WTC11 (cell line): ENCODE results near the gene PET117. TPM values are rescaled to one million over a fixed set of nuclear protein-coding genes. Genes with fewer than 3 reads are reported as not detected.
"Not testable (repeated sequence)": the region's sequence is repeated elsewhere in the genome, so short reads cannot be mapped to it uniquely, and the experiment has no call there.

Experiments used
- ATAC-seq: fragments of 200-7000 bp; cut with Tn5 transposase; 2 replicates; pipeline ENCODE4 v1.10.0; 2021; ENCODE audit warnings: mild to moderate bottlenecking, moderate library complexity
- CTCF ChIA-PET: fragments of 300-600 bp; sonication (Branson Sonifier 250); formaldehyde crosslinking; loops from one replicate; lab custom pipeline; 2021; ENCODE audit warnings: antibody characterized with exemption; lab: Charles Lee
- POLR2A ChIA-PET: fragments of 350-600 bp; sonication (Branson Sonifier 250); formaldehyde crosslinking; loops from one replicate; lab custom pipeline; 2021; ENCODE audit warnings: antibody characterized with exemption; lab: Charles Lee
- DNase-seq: peaks from one replicate; pipeline ENCODE4 v3.0.0; 2021; ENCODE audit warnings: low spot score
- H3K27ac Mint-ChIP-seq: 2 replicates; pipeline ENCODE4 v1.8.0; 2021; ENCODE audit warnings: mixed read lengths
- H3K27me3 Mint-ChIP-seq: 2 replicates; pipeline ENCODE4 v1.8.0; 2021; ENCODE audit warnings: low read depth, mild to moderate bottlenecking, moderate library complexity, mixed read lengths
- H3K36me3 Mint-ChIP-seq: 2 replicates; pipeline ENCODE4 v1.8.0; 2021; ENCODE audit warnings: mixed read lengths
- H3K4me1 Mint-ChIP-seq: 2 replicates; pipeline ENCODE4 v1.8.0; 2022; ENCODE audit warnings: mixed read lengths
- H3K4me3 Mint-ChIP-seq: 2 replicates; pipeline ENCODE4 v1.8.0; 2021; ENCODE audit warnings: mild to moderate bottlenecking, moderate library complexity, mixed read lengths
- H3K9me3 Mint-ChIP-seq: 2 replicates; pipeline ENCODE4 v1.8.0; 2021; ENCODE audit warnings: mixed read lengths
- ATF1 ChIP-seq: sonication (generic); formaldehyde crosslinking; IDR thresholded peaks from 2 replicates; pipeline ENCODE4 v1.8.1; 2023; ENCODE audit warnings: mild to moderate bottlenecking, moderate library complexity, missing genetic modification reagents
- CREB1 ChIP-seq: sonication (generic); formaldehyde crosslinking; IDR thresholded peaks from 2 replicates; pipeline ENCODE4 v1.8.0; 2023; ENCODE audit warnings: mild to moderate bottlenecking, missing genetic modification reagents
- E2F1 ChIP-seq: sonication (generic); formaldehyde crosslinking; IDR thresholded peaks from 2 replicates; pipeline ENCODE4 v1.8.0; 2022; ENCODE audit warnings: mild to moderate bottlenecking, missing genetic modification reagents
- ERG ChIP-seq: fragments of 250-450 bp; sonication (Bioruptor Pico); IDR thresholded peaks from 2 replicates; pipeline ENCODE4 v1.8.0; 2021; ENCODE audit warnings: mild to moderate bottlenecking
- ESRRA ChIP-seq: sonication (generic); formaldehyde crosslinking; IDR thresholded peaks from 2 replicates; pipeline ENCODE4 v1.8.1; 2022; ENCODE audit warnings: mild to moderate bottlenecking, missing genetic modification reagents, borderline replicate concordance
- ETV6 ChIP-seq: sonication (generic); formaldehyde crosslinking; IDR thresholded peaks from 2 replicates; pipeline ENCODE4 v1.8.1; 2022; ENCODE audit warnings: mild to moderate bottlenecking, missing genetic modification reagents
- FOXP1 ChIP-seq: sonication (generic); formaldehyde crosslinking; IDR thresholded peaks from 2 replicates; pipeline ENCODE4 v1.8.0; 2022; ENCODE audit warnings: missing genetic modification reagents, mild to moderate bottlenecking, moderate library complexity, borderline replicate concordance
- GRHL2 ChIP-seq: fragments of 250-450 bp; sonication (Bioruptor Pico); IDR thresholded peaks from 2 replicates; pipeline ENCODE4 v1.8.0; 2022; ENCODE audit warnings: mild to moderate bottlenecking, moderate library complexity; ENCODE audit not compliant: insufficient replicate concordance, severe bottlenecking
- IRF2 ChIP-seq: sonication (generic); formaldehyde crosslinking; IDR thresholded peaks from 2 replicates; pipeline ENCODE4 v1.8.0; 2022; ENCODE audit warnings: low read depth, missing genetic modification reagents, borderline replicate concordance
- MLX ChIP-seq: sonication (generic); formaldehyde crosslinking; IDR thresholded peaks from 2 replicates; pipeline ENCODE4 v1.8.1; 2023; ENCODE audit warnings: mild to moderate bottlenecking, missing genetic modification reagents, moderate library complexity
- MYBL2 ChIP-seq: sonication (generic); formaldehyde crosslinking; IDR thresholded peaks from 2 replicates; pipeline ENCODE4 v1.8.1; 2023; ENCODE audit warnings: mild to moderate bottlenecking, moderate library complexity, missing genetic modification reagents
- SMAD4 ChIP-seq: sonication (generic); formaldehyde crosslinking; IDR thresholded peaks from 2 replicates; pipeline ENCODE4 v1.8.0; 2022; ENCODE audit warnings: mild to moderate bottlenecking, missing genetic modification reagents
- STAT6 ChIP-seq: sonication (generic); formaldehyde crosslinking; conservative IDR thresholded peaks from 2 replicates; pipeline ENCODE4 v1.8.1; 2023; ENCODE audit warnings: mild to moderate bottlenecking, low read depth, missing genetic modification reagents, moderate library complexity
- USF2 ChIP-seq: sonication (generic); formaldehyde crosslinking; IDR thresholded peaks from 2 replicates; pipeline ENCODE4 v1.8.1; 2023; ENCODE audit warnings: mild to moderate bottlenecking, missing genetic modification reagents, moderate library complexity
- ZBTB43 ChIP-seq: sonication (generic); formaldehyde crosslinking; IDR thresholded peaks from 2 replicates; pipeline ENCODE4 v1.8.1; 2023; ENCODE audit warnings: mild to moderate bottlenecking, missing genetic modification reagents
- ZNF219 ChIP-seq: sonication (generic); formaldehyde crosslinking; IDR thresholded peaks from 2 replicates; pipeline ENCODE4 v1.8.0; 2023; ENCODE audit warnings: missing genetic modification reagents, mild to moderate bottlenecking, borderline replicate concordance
- ZNF232 ChIP-seq: sonication (generic); formaldehyde crosslinking; IDR thresholded peaks from 2 replicates; pipeline ENCODE4 v1.8.0; 2022; ENCODE audit warnings: mild to moderate bottlenecking, missing genetic modification reagents
- ZNF416 ChIP-seq: fragments of 250-450 bp; sonication (Bioruptor Pico); IDR thresholded peaks from 2 replicates; pipeline ENCODE4 v1.9.0; 2021; ENCODE audit warnings: mild to moderate bottlenecking, inconsistent platforms
- total RNA-seq: library from RNA; stranded (reverse); gene quantifications from 3 replicates; pipeline ENCODE4 v1.2.3, GENCODE V29; 2021

PET117 gene
- total RNA-seq, 1 experiment from 2014 or later, result 21.6 TPM

GRCh38 chr20:18094191-18094590 is 43.5 kb upstream of the PET117 start:
- H3K4me1 Mint-ChIP-seq, result peaks cover 2% of the 10 kb centered on the region; the same call in 1 of the 2 replicates
- peaks cover 4% of the 10 kb centered on the region for H3K27me3 Mint-ChIP-seq
- DNase-seq (no peak), ATAC-seq (no peak)
- TF ChIP-seq CREB1, result no peak
- TF ChIP-seq MYBL2 (CRISPR knock-in tag), result no peak
- no peak overlapping the region for H3K4me3 Mint-ChIP-seq
- H3K9me3 Mint-ChIP-seq, result no peaks in the 10 kb centered on the region
- CTCF ChIA-PET, result no interaction called here
- POLR2A ChIA-PET, result no interaction called here
- H3K27ac Mint-ChIP-seq, result no peak overlapping the region
- H3K36me3 Mint-ChIP-seq, result no peaks in the 10 kb centered on the region

GRCh38 chr20:18100569-18100968 is 37.1 kb upstream of the PET117 start:
- CTCF ChIA-PET, H3K36me3 Mint-ChIP-seq: not testable (repeated sequence)

GRCh38 chr20:18101125-18101810 is 36.4 kb upstream of the PET117 start:
- DNase-seq (peak; percentile 36), ATAC-seq (peak; percentile 96)
- H3K4me1 Mint-ChIP-seq, result peaks cover 12% of the 10 kb centered on the region
- H3K36me3 Mint-ChIP-seq, result no peaks in the 10 kb centered on the region
- CTCF ChIA-PET, result interaction anchor here (0.6 kb wide), 1 partner anchor 10 kb away, joined by 3 read pairs; no protein-coding TSS in a partner anchor
- POLR2A ChIA-PET, result no interaction called here
- H3K27me3 Mint-ChIP-seq, result peaks cover 3% of the 10 kb centered on the region
- H3K27ac Mint-ChIP-seq, result peak overlapping the region; percentile 55
- peak overlapping the region; percentile 14 for H3K4me3 Mint-ChIP-seq
- no peaks in the 10 kb centered on the region for H3K9me3 Mint-ChIP-seq
- no peak for TF ChIP-seq STAT6 (CRISPR knock-in tag)
- TF ChIP-seq E2F1 (CRISPR knock-in tag), result no peak
- TF ChIP-seq IRF2, result no peak
- no peak for TF ChIP-seq ZNF219 (CRISPR knock-in tag)
- no peak for TF ChIP-seq SMAD4
- TF ChIP-seq ATF1, result no peak
- no peak for TF ChIP-seq ZBTB43 (CRISPR knock-in tag)
- TF ChIP-seq ZNF416, result no peak
- no peak for TF ChIP-seq CREB1
- no peak for TF ChIP-seq ZNF232
- no peak for TF ChIP-seq FOXP1
- TF ChIP-seq USF2 (CRISPR knock-in tag), result no peak
- TF ChIP-seq ERG (CRISPR knock-in tag), result no peak
- no peak for TF ChIP-seq ETV6 (CRISPR knock-in tag)
- no peak for TF ChIP-seq GRHL2 (CRISPR knock-in tag)
- TF ChIP-seq MLX (CRISPR knock-in tag), result no peak
- no peak for TF ChIP-seq ESRRA (CRISPR knock-in tag)

More at GRCh38 chr20:18100569-18100968, 37.1 kb upstream of the PET117 start:
- ATAC-seq, H3K27me3 Mint-ChIP-seq, H3K4me3 Mint-ChIP-seq, H3K27ac Mint-ChIP-seq, H3K9me3 Mint-ChIP-seq, POLR2A ChIA-PET, DNase-seq: not testable (repeated sequence)
- peaks cover 12% of the 10 kb centered on the region for H3K4me1 Mint-ChIP-seq
